Dendritic cell treated with granulocyte-macrophage colony-stimulating factor and Interleukin-4, amounts not matched to agents 40 ng/mL and 50 ng/mL, for 4 days (primary cell): Measurements from ENCODE around the gene SOX15.
"Not testable (repeated sequence)": the region's sequence is repeated elsewhere in the genome, so short reads cannot be mapped to it uniquely, and the experiment has no call there.

Source experiments
- H3K27ac Mint-ChIP-seq: one replicate; pipeline ENCODE4 v1.8.0; 2022; ENCODE audit warnings: mild to moderate bottlenecking, mixed read lengths
- H3K27me3 Mint-ChIP-seq: one replicate; pipeline ENCODE4 v1.8.0; 2022; ENCODE audit warnings: mild to moderate bottlenecking, mixed read lengths
- H3K36me3 Mint-ChIP-seq: one replicate; pipeline ENCODE4 v1.8.0; 2022; ENCODE audit warnings: low read depth, mixed read lengths
- H3K4me1 Mint-ChIP-seq: one replicate; pipeline ENCODE4 v1.8.0; 2022; ENCODE audit warnings: low read depth, mixed read lengths
- H3K4me3 Mint-ChIP-seq: one replicate; pipeline ENCODE4 v1.8.0; 2022; ENCODE audit warnings: mild to moderate bottlenecking, moderate library complexity, mixed read lengths
- H3K9me3 Mint-ChIP-seq: one replicate; pipeline ENCODE4 v1.8.0; 2022; ENCODE audit warnings: mixed read lengths
- intact Hi-C: fragments of 100-400 bp; cut with micrococcal nuclease; formaldehyde crosslinking; loops from one replicate; pipeline ENCODE4 v1.15.0; 2022

The SOX15 gene

GRCh38 chr17:7589891-7590691, at the start of gene SOX15:
Gene SOX15, minus strand, starts transcription at chr17:7590094. Its CDS starts 418 bp downstream, at chr17:7589676.
- peaks cover 94% of the 10 kb centered on the region for H3K36me3 Mint-ChIP-seq
- peak within 1 kb of the TSS; percentile 35 for H3K4me3 Mint-ChIP-seq
- no peaks in the 10 kb centered on the region for H3K9me3 Mint-ChIP-seq
- no peaks in the 10 kb centered on the region for H3K27me3 Mint-ChIP-seq
- intact Hi-C loops: loop anchor here (2.0 kb wide), 1 partner anchor 75 kb away; no protein-coding TSS in a partner anchor
- no peak within 1 kb of the TSS for H3K27ac Mint-ChIP-seq
- peaks cover 44% of the 10 kb centered on the region for H3K4me1 Mint-ChIP-seq

GRCh38 chr17:7636163-7636562, 46.3 kb upstream of the SOX15 start:
- Mint-ChIP-seq H3K4me1 (peaks cover 5% of the 10 kb centered on the region), H3K4me3 (no peak overlapping the region), H3K9me3 (no peaks in the 10 kb centered on the region), H3K36me3 (no peaks in the 10 kb centered on the region), H3K27me3 (peaks cover 14% of the 10 kb centered on the region), H3K27ac (peak overlapping the region; percentile 8)
- intact Hi-C loops: no loop called here

- intact Hi-C loops: no loop called here
- H3K27ac Mint-ChIP-seq: no peak overlapping the region
- no peaks in the 10 kb centered on the region for H3K36me3 Mint-ChIP-seq
- no peaks in the 10 kb centered on the region for H3K9me3 Mint-ChIP-seq
- peaks cover 11% of the 10 kb centered on the region for H3K27me3 Mint-ChIP-seq
- no peak overlapping the region for H3K4me3 Mint-ChIP-seq
- peaks cover 5% of the 10 kb centered on the region for H3K4me1 Mint-ChIP-seq
Observed at GRCh38 chr17:7634384-7634783, 44.5 kb upstream of the SOX15 start.

GRCh38 chr17:7633093-7633492, 43.2 kb upstream of the SOX15 start:
- Mint-ChIP-seq H3K27ac (peak overlapping the region; percentile 49), H3K4me1 (peaks cover 5% of the 10 kb centered on the region), H3K9me3 (no peaks in the 10 kb centered on the region), H3K27me3 (peaks cover 11% of the 10 kb centered on the region), H3K4me3 (no peak overlapping the region), H3K36me3 (no peaks in the 10 kb centered on the region)
- intact Hi-C loops: no loop called here

GRCh38 chr17:7632492-7632894, 42.6 kb upstream of the SOX15 start:
- H3K36me3 Mint-ChIP-seq: peaks cover 2% of the 10 kb centered on the region
- peaks cover 5% of the 10 kb centered on the region for H3K4me1 Mint-ChIP-seq
- peak overlapping the region; percentile 49 for H3K27ac Mint-ChIP-seq
- no peaks in the 10 kb centered on the region for H3K9me3 Mint-ChIP-seq
- H3K4me3 Mint-ChIP-seq: no peak overlapping the region
- peaks cover 11% of the 10 kb centered on the region for H3K27me3 Mint-ChIP-seq
- intact Hi-C loops: loop anchor here (1.0 kb wide), 2 partner anchors 41 to 54 kb away; no protein-coding TSS in a partner anchor

GRCh38 chr17:7631398-7632380, 41.8 kb upstream of the SOX15 start:
- peaks cover 10% of the 10 kb centered on the region for H3K4me1 Mint-ChIP-seq
- H3K27ac Mint-ChIP-seq: no peak overlapping the region
- intact Hi-C loops: loop anchor here (1.0 kb wide), 2 partner anchors 42 to 55 kb away; no protein-coding TSS in a partner anchor
- peaks cover 11% of the 10 kb centered on the region for H3K27me3 Mint-ChIP-seq
- no peaks in the 10 kb centered on the region for H3K9me3 Mint-ChIP-seq
- no peak overlapping the region for H3K4me3 Mint-ChIP-seq
- H3K36me3 Mint-ChIP-seq: peaks cover 10% of the 10 kb centered on the region

GRCh38 chr17:7629939-7630571, 40.2 kb upstream of the SOX15 start, which contains the start of gene SHBG:
Gene SHBG, plus strand, starts transcription at chr17:7630135. Its CDS starts 38 bp downstream, at chr17:7630173.
- intact Hi-C loops: no loop called here
- no peak within 1 kb of the TSS for H3K4me3 Mint-ChIP-seq
- no peaks in the 10 kb centered on the region for H3K9me3 Mint-ChIP-seq
- H3K36me3 Mint-ChIP-seq: peaks cover 25% of the 10 kb centered on the region
- peaks cover 22% of the 10 kb centered on the region for H3K4me1 Mint-ChIP-seq
- H3K27ac Mint-ChIP-seq: peak within 1 kb of the TSS; percentile 26
- peaks cover 2% of the 10 kb centered on the region for H3K27me3 Mint-ChIP-seq

GRCh38 chr17:7627250-7628121, 37.6 kb upstream of the SOX15 start, which contains the start of gene SAT2:
Gene SAT2, minus strand, starts transcription at chr17:7627821. Its CDS starts 186 bp downstream, at chr17:7627635.
- Mint-ChIP-seq H3K27ac (peak within 1 kb of the TSS; percentile 96), H3K4me1 (peaks cover 18% of the 10 kb centered on the region), H3K9me3 (no peaks in the 10 kb centered on the region), H3K36me3 (peaks cover 33% of the 10 kb centered on the region), H3K4me3 (peak within 1 kb of the TSS; percentile 92), H3K27me3 (no peaks in the 10 kb centered on the region)
- intact Hi-C loops: loop anchor here (1.0 to 2.0 kb wide), 2 partner anchors 12 to 61 kb away; partner anchors contain the start of gene WRAP53

GRCh38 chr17:7626956-7627249, 37.0 kb upstream of the SOX15 start:
- H3K4me3 Mint-ChIP-seq: peak overlapping the region; percentile 92
- no peaks in the 10 kb centered on the region for H3K9me3 Mint-ChIP-seq
- no peaks in the 10 kb centered on the region for H3K27me3 Mint-ChIP-seq
- intact Hi-C loops: loop anchor here (1.0 to 2.0 kb wide), 2 partner anchors 12 to 62 kb away; partner anchors contain the start of gene WRAP53
- peaks cover 17% of the 10 kb centered on the region for H3K4me1 Mint-ChIP-seq
- peaks cover 33% of the 10 kb centered on the region for H3K36me3 Mint-ChIP-seq
- H3K27ac Mint-ChIP-seq: peak overlapping the region; percentile 96

- Mint-ChIP-seq H3K36me3 (peaks cover 33% of the 10 kb centered on the region), H3K27ac (peak overlapping the region; percentile 96), H3K27me3 (no peaks in the 10 kb centered on the region), H3K9me3 (no peaks in the 10 kb centered on the region), H3K4me1 (peaks cover 17% of the 10 kb centered on the region), H3K4me3 (peak overlapping the region; percentile 92)
- intact Hi-C loops: loop anchor here (2.0 kb wide), 1 partner anchor 62 kb away; the partner anchor contains the start of gene WRAP53
Observed at GRCh38 chr17:7626307-7626706, 36.4 kb upstream of the SOX15 start.

GRCh38 chr17:7625749-7626148, 35.9 kb upstream of the SOX15 start:
- not testable (repeated sequence) for H3K27me3 Mint-ChIP-seq, H3K9me3 Mint-ChIP-seq, H3K4me3 Mint-ChIP-seq
- peaks cover 33% of the 10 kb centered on the region for H3K36me3 Mint-ChIP-seq
- intact Hi-C loops: loop anchor here (2.0 kb wide), 1 partner anchor 63 kb away; the partner anchor contains the start of gene WRAP53
- H3K27ac Mint-ChIP-seq: peak overlapping the region; percentile 96
- H3K4me1 Mint-ChIP-seq: peaks cover 17% of the 10 kb centered on the region

- intact Hi-C loops: no loop called here
- Mint-ChIP-seq H3K9me3 (no peaks in the 10 kb centered on the region), H3K4me1 (peaks cover 18% of the 10 kb centered on the region), H3K27ac (no peak overlapping the region), H3K36me3 (peaks cover 33% of the 10 kb centered on the region), H3K27me3 (no peaks in the 10 kb centered on the region), H3K4me3 (no peak overlapping the region)
Observed at GRCh38 chr17:7623661-7624060, 33.8 kb upstream of the SOX15 start.
